ENCODE data around the gene CTSE. TPM values are rescaled to one million over a fixed set of nuclear protein-coding genes. Genes with fewer than 3 reads are reported as not detected.

The CTSE gene
- total RNA-seq, 2 experiments from 2014 or later = not detected

DNA sequence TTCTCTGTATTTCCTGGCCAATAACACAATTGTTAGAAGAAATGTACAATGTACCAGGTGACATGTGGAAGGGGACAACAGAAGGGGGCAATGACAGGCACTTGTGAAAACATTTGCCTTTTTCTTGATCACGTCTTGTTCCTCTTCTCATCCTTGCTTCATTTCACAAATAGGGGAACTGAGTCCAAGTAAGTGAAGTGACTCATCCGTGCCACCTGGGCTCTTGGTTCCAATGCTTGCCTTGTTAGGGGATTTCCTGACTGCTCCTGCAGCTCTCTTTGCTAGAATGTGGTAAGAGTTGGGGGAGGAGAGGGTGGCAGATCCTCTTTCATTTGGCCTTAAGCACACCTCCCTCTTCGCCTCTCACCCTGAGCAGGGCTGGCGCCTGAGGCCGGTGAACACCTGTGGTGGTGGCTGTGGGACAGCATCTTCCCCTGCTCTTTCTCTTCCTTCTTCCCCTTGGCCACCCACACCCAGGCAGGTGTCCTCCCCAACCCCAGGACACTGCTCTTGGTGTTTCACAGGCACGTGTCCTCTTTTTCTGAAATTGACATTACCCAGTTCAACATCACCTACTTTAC, 27.1 kb upstream of the CTSE start:
- intact Hi-C loops (cut with micrococcal nuclease) = no loop called here
- Mint-ChIP-seq H3K36me3 (ENCODE audit: low read depth) (no peaks in the 10 kb centered on the region), H3K4me1 (ENCODE audit: low read depth) (peaks cover 37% of the 10 kb centered on the region), H3K27me3 (peaks cover 4% of the 10 kb centered on the region), H3K4me3 (peak overlapping the region; percentile 11), H3K27ac (peak overlapping the region; percentile 86), H3K9me3 (no peaks in the 10 kb centered on the region)
- TF ChIP-seq, protein P1, sequence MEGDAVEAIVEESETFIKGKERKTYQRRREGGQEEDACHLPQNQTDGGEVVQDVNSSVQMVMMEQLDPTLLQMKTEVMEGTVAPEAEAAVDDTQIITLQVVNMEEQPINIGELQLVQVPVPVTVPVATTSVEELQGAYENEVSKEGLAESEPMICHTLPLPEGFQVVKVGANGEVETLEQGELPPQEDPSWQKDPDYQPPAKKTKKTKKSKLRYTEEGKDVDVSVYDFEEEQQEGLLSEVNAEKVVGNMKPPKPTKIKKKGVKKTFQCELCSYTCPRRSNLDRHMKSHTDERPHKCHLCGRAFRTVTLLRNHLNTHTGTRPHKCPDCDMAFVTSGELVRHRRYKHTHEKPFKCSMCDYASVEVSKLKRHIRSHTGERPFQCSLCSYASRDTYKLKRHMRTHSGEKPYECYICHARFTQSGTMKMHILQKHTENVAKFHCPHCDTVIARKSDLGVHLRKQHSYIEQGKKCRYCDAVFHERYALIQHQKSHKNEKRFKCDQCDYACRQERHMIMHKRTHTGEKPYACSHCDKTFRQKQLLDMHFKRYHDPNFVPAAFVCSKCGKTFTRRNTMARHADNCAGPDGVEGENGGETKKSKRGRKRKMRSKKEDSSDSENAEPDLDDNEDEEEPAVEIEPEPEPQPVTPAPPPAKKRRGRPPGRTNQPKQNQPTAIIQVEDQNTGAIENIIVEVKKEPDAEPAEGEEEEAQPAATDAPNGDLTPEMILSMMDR (IDR thresholded peaks at IDR 0.05) = no peak
- ChIA-PET POLR2A (interaction anchor here (0.9 kb wide), 1 partner anchor 30 kb away, joined by 3 read pairs; no protein-coding TSS in a partner anchor), CTCF (interaction anchor here (0.6 to 2.3 kb wide), 2 partner anchors 11 to 20 kb away, joined by 3 to 9 read pairs; no protein-coding TSS in a partner anchor)
- DNase-seq = peak; percentile 81
- ATAC-seq = peak; percentile 91

- Mint-ChIP-seq H3K4me3 (no peak overlapping the region), H3K36me3 (ENCODE audit: low read depth) (no peaks in the 10 kb centered on the region), H3K27me3 (peaks cover 4% of the 10 kb centered on the region), H3K9me3 (no peaks in the 10 kb centered on the region), H3K27ac (no peak overlapping the region), H3K4me1 (ENCODE audit: low read depth) (peaks cover 37% of the 10 kb centered on the region)
- ChIA-PET CTCF (interaction anchor here (0.6 to 2.3 kb wide), 2 partner anchors 10 to 19 kb away, joined by 3 to 9 read pairs; no protein-coding TSS in a partner anchor), POLR2A (interaction anchor here (0.9 kb wide), 1 partner anchor 31 kb away, joined by 3 read pairs; no protein-coding TSS in a partner anchor)
- intact Hi-C loops (cut with micrococcal nuclease) = no loop called here
- TF ChIP-seq, protein P1 (IDR thresholded peaks at IDR 0.05) = no peak
- ATAC-seq (no peak), DNase-seq (no peak)
Observed at GRCh38 chr1:206049919-206050600, 26.4 kb upstream of the CTSE start.

GRCh38 chr1:206049293-206049692, 25.6 kb upstream of the CTSE start:
- ChIA-PET CTCF (interaction anchor here (1.3 kb wide), 1 partner anchor 56 kb away, joined by 3 read pairs; no protein-coding TSS in a partner anchor), POLR2A (interaction anchor here (1.3 kb wide), 1 partner anchor 31 kb away, joined by 3 read pairs; no protein-coding TSS in a partner anchor)
- TF ChIP-seq, protein P1 (IDR thresholded peaks at IDR 0.05) = no peak
- H3K36me3 Mint-ChIP-seq (ENCODE audit: low read depth) = no peaks in the 10 kb centered on the region
- H3K27me3 Mint-ChIP-seq = peaks cover 4% of the 10 kb centered on the region
- H3K4me3 Mint-ChIP-seq = no peak overlapping the region
- no peaks in the 10 kb centered on the region for H3K9me3 Mint-ChIP-seq
- H3K4me1 Mint-ChIP-seq (ENCODE audit: low read depth) = peaks cover 37% of the 10 kb centered on the region
- peak; percentile 67 for ATAC-seq
- intact Hi-C loops (cut with micrococcal nuclease) = no loop called here
- H3K27ac Mint-ChIP-seq = no peak overlapping the region
- DNase-seq = peak; percentile 39

DNA sequence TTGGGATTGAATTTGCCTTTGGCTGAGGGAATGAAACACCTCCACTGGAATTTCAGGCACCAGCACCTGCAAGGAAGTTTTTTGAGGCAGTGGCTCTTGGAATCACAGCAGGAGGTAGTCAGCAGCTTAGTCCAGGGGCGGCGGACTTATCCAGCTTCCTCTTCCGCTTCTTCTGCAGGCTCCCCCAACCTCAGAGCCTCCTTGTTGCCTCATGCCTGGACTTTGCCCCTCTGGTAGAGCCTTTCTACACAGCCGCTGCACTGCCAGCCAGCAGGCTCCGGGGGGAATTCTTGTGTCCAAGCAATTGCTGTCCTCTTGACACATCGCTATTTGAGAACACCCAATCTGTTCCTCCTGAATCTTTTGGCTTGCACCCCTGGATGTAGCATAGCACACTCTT, 24.9 kb upstream of the CTSE start:
- DNase-seq (no peak), ATAC-seq (no peak)
- no peak overlapping the region for H3K27ac Mint-ChIP-seq
- CTCF ChIA-PET = interaction anchor here (1.2 to 1.3 kb wide), 2 partner anchors 18 to 57 kb away, joined by 3 to 4 read pairs; no protein-coding TSS in a partner anchor
- POLR2A ChIA-PET = interaction anchor here (1.3 kb wide), 1 partner anchor 32 kb away, joined by 3 read pairs; no protein-coding TSS in a partner anchor
- no peaks in the 10 kb centered on the region for H3K9me3 Mint-ChIP-seq
- H3K4me3 Mint-ChIP-seq = no peak overlapping the region
- TF ChIP-seq, protein P1 (IDR thresholded peaks at IDR 0.05) = no peak
- peaks cover 37% of the 10 kb centered on the region for H3K4me1 Mint-ChIP-seq (ENCODE audit: low read depth)
- no peaks in the 10 kb centered on the region for H3K36me3 Mint-ChIP-seq (ENCODE audit: low read depth)
- H3K27me3 Mint-ChIP-seq = peaks cover 4% of the 10 kb centered on the region
- intact Hi-C loops (cut with micrococcal nuclease) = no loop called here

GRCh38 chr1:206047271-206047670, 23.6 kb upstream of the CTSE start:
- Mint-ChIP-seq H3K36me3 (ENCODE audit: low read depth) (no peaks in the 10 kb centered on the region), H3K27me3 (peaks cover 4% of the 10 kb centered on the region), H3K27ac (no peak overlapping the region), H3K4me3 (no peak overlapping the region), H3K4me1 (ENCODE audit: low read depth) (peaks cover 29% of the 10 kb centered on the region), H3K9me3 (no peaks in the 10 kb centered on the region)
- TF ChIP-seq, protein P1 (IDR thresholded peaks at IDR 0.05) = no peak
- ChIA-PET CTCF (interaction anchor here (1.2 to 2.0 kb wide), 2 partner anchors 16 to 59 kb away, joined by 4 to 9 read pairs; no protein-coding TSS in a partner anchor), POLR2A (no interaction called here)
- intact Hi-C loops (cut with micrococcal nuclease) = no loop called here
- no peak for DNase-seq
- no peak for ATAC-seq
